IMR-90 (cell line): Measurements from ENCODE around the gene COQ4. TPM values are rescaled to one million over a fixed set of nuclear protein-coding genes. Genes with fewer than 3 reads are reported as not detected.

Experiments used
- ATAC-seq: fragments of 200-7000 bp; cut with Tn5 transposase; 2 replicates; pipeline ENCODE4 v1.9.1; 2020; ENCODE audit warnings: low read depth, mild to moderate bottlenecking, moderate library complexity
- BruUV-seq: library from RNA; stranded (reverse); fragments of 400-500 nt; replicated peaks from 2 replicates; lab custom pipeline; 2021; lab: Mats Ljungman, UMichigan
- CTCF ChIA-PET: fragments of 300-600 bp; formaldehyde crosslinking; extraction: SDS; loops from one replicate; lab custom pipeline; 2021; ENCODE audit warnings: antibody characterized with exemption; lab: Yijun Ruan, JAX
- POLR2A ChIA-PET: fragments of 300-600 bp; sonication (Branson Sonifier 250); formaldehyde crosslinking; loops from one replicate; lab custom pipeline; 2022; ENCODE audit warnings: antibody characterized with exemption; ENCODE audit not compliant: unreplicated experiment; lab: Charles Lee
- DNase-seq: peaks from one replicate; pipeline ENCODE4 v3.0.0; 2013
- H2AFZ ChIP-seq: replicated peaks from 2 replicates; pipeline ENCODE3; 2013; ENCODE audit warnings: low read length, mild to moderate bottlenecking; ENCODE audit not compliant: poor library complexity
- H2AK5ac ChIP-seq: 2 replicates; pipeline ENCODE4 v1.6.1; 2013; ENCODE audit warnings: low read depth, low read length, inconsistent platforms
- H2AK9ac ChIP-seq: replicated peaks from 2 replicates; pipeline ENCODE3; 2013; ENCODE audit warnings: mild to moderate bottlenecking, low read depth, low read length, moderate library complexity; ENCODE audit not compliant: poor library complexity
- H2BK120ac ChIP-seq: 2 replicates; pipeline ENCODE4 v1.6.1; 2013; ENCODE audit warnings: low read depth, low read length, inconsistent platforms
- H2BK15ac ChIP-seq: 3 replicates; pipeline ENCODE4 v1.6.1; 2013; ENCODE audit warnings: low read depth, low read length, inconsistent platforms
- H2BK20ac ChIP-seq: 2 replicates; pipeline ENCODE4 v1.6.1; 2013; ENCODE audit warnings: low read depth, mild to moderate bottlenecking, inconsistent platforms, low read length, moderate library complexity
- H2BK5ac ChIP-seq: 2 replicates; pipeline ENCODE4 v1.6.1; 2013; ENCODE audit warnings: mild to moderate bottlenecking, low read depth, low read length, inconsistent platforms; ENCODE audit not compliant: poor library complexity, severe bottlenecking
- H3K14ac ChIP-seq: replicated peaks from 2 replicates; pipeline ENCODE4 v1.6.1; 2013; ENCODE audit warnings: low read depth, low read length, inconsistent platforms
- H3K18ac ChIP-seq: 2 replicates; pipeline ENCODE4 v1.6.1; 2013; ENCODE audit warnings: low read depth, low read length, control low read depth
- H3K23ac ChIP-seq: 2 replicates; pipeline ENCODE4 v1.6.1; 2013; ENCODE audit warnings: low read depth, low read length, inconsistent platforms
- H3K27ac ChIP-seq: 2 replicates; pipeline ENCODE4 v1.5.1; 2013; ENCODE audit warnings: mild to moderate bottlenecking, control low read depth, low read length; ENCODE audit not compliant: insufficient read depth
- H3K27me3 ChIP-seq: 2 replicates; pipeline ENCODE4 v1.6.1; 2013; ENCODE audit warnings: low read length; ENCODE audit not compliant: control insufficient read depth, insufficient read depth
- H3K36me3 ChIP-seq: 2 replicates; pipeline ENCODE4 v1.6.1; 2013; ENCODE audit warnings: low read length, mixed read lengths; ENCODE audit not compliant: control insufficient read depth, insufficient read depth
- H3K4ac ChIP-seq: 2 replicates; pipeline ENCODE4 v1.6.1; 2013; ENCODE audit warnings: low read depth, low read length, inconsistent platforms
- H3K4me1 ChIP-seq: 2 replicates; pipeline ENCODE4 v1.6.1; 2013; ENCODE audit warnings: low read length, mixed read lengths; ENCODE audit not compliant: control insufficient read depth, insufficient read depth
- H3K4me2 ChIP-seq: 2 replicates; pipeline ENCODE4 v1.6.1; 2013; ENCODE audit warnings: low read depth, mild to moderate bottlenecking, control low read depth, low read length, moderate library complexity
- H3K4me3 ChIP-seq: 2 replicates; pipeline ENCODE4 v1.5.1; 2013; ENCODE audit warnings: low read depth, mild to moderate bottlenecking, control low read depth, low read length, moderate library complexity; ENCODE audit not compliant: insufficient read depth
- H3K56ac ChIP-seq: 2 replicates; pipeline ENCODE4 v1.6.1; 2013; ENCODE audit warnings: low read length, inconsistent platforms; ENCODE audit not compliant: insufficient read depth; ENCODE audit errors: extremely low read depth
- H3K79me1 ChIP-seq, 2 experiments: 2 replicates each; pipeline ENCODE4 v1.6.1; 2013; ENCODE audit warnings: low read length in 2 of 2, inconsistent platforms in 1 of 2, low read depth in 1 of 2
- H3K9ac ChIP-seq: 2 replicates; pipeline ENCODE4 v1.6.1; 2013; ENCODE audit warnings: low read depth, low read length, control low read depth
- H3K9me1 ChIP-seq: 2 replicates; pipeline ENCODE4 v1.6.1; 2013; ENCODE audit warnings: low read length, inconsistent platforms; ENCODE audit not compliant: insufficient read depth
- H3K9me3 ChIP-seq: 2 replicates; pipeline ENCODE4 v1.6.1; 2013; ENCODE audit warnings: low read length; ENCODE audit not compliant: control insufficient read depth, insufficient read depth
- H4K20me1 ChIP-seq: 2 replicates; pipeline ENCODE4 v1.6.1; 2013; ENCODE audit warnings: low read length, inconsistent platforms; ENCODE audit not compliant: insufficient read depth
- H4K5ac ChIP-seq: 2 replicates; pipeline ENCODE4 v1.6.1; 2013; ENCODE audit warnings: mild to moderate bottlenecking, low read depth, low read length, control low read depth
- H4K8ac ChIP-seq, 2 experiments: 2 replicates each; pipeline ENCODE4 v1.6.1; 2013; ENCODE audit warnings: low read depth in 2 of 2, low read length in 2 of 2, control low read depth in 1 of 2, inconsistent platforms in 1 of 2
- H4K91ac ChIP-seq: 2 replicates; pipeline ENCODE4 v1.6.1; 2013; ENCODE audit warnings: low read depth, low read length, inconsistent platforms; ENCODE audit not compliant: insufficient read depth
- BHLHE40 ChIP-seq: fragments of 150-350 bp; IDR thresholded peaks from 2 replicates; pipeline ENCODE4 v1.6.1; 2016; ENCODE audit warnings: mild to moderate bottlenecking, low read depth, low read length
- CEBPB ChIP-seq: IDR thresholded peaks from 2 replicates; pipeline ENCODE4 v1.6.1; 2012; ENCODE audit warnings: low read depth, low read length, improper control_type of control experiment
- FOS ChIP-seq: fragments of 150-350 bp; IDR thresholded peaks from 2 replicates; pipeline ENCODE4 v1.6.1; 2016; ENCODE audit warnings: low read depth, low read length
- MAZ ChIP-seq: IDR thresholded peaks from 2 replicates; pipeline ENCODE4 v1.6.1; 2012; ENCODE audit warnings: low read depth, mild to moderate bottlenecking, low read length, improper control_type of control experiment, moderate library complexity, borderline replicate concordance
- WGBS, 2 experiments: methylation state at CpG; one replicate each; pipeline versions ENCODE4 v1.1.5 to v1.1.7; 2013; ENCODE audit warnings: missing lambda C conversion rate in 2 of 2; ENCODE audit not compliant: insufficient read length in 1 of 2; ENCODE audit errors: extremely low coverage in 2 of 2; 5-methylcytosine and 5-hydroxymethylcytosine counted together
- dilution Hi-C: fragments of 300-500 bp; cut with HindIII; formaldehyde crosslinking; loops from one replicate; pipeline ENCODE4 v1.14.3; 2018; ENCODE audit warnings: low sequenced_read_pairs; ENCODE audit not compliant: unreplicated experiment
- in situ Hi-C: fragments of 300-500 bp; cut with MboI; formaldehyde crosslinking; loops from 3 replicates; pipeline ENCODE4 v1.14.3; 2019; ENCODE audit warnings: low sequenced_read_pairs, inconsistent platforms, mixed read lengths
- intact Hi-C: fragments of 100-400 bp; cut with micrococcal nuclease; formaldehyde crosslinking; loops from 2 replicates; pipeline ENCODE4 v1.10.0; 2022
- polyA plus RNA-seq, 3 experiments: library from polyadenylated mRNA; depleted of rRNA; stranded (reverse); fragments of >200 nt; gene quantifications; 2 replicates each; pipeline ENCODE4 v1.2.3, GENCODE V29; 2012; ENCODE audit warnings: low replicate concordance in 1 of 3
- total RNA-seq: library from RNA; depleted of rRNA; stranded (reverse); fragments of >200 nt; gene quantifications from 2 replicates; pipeline ENCODE4 v1.2.3, GENCODE V29; 2012
- TF ChIP-seq, protein P1 (sequence below): fragments of 150-350 bp; IDR thresholded peaks from 2 replicates; pipeline ENCODE4 v1.6.1; 2016; ENCODE audit warnings: low read depth, mild to moderate bottlenecking, low read length, moderate library complexity, borderline replicate concordance

The COQ4 gene
- total and polyA plus RNA-seq, 2 of the 4 experiments (the other 2 are of a cell fraction) = 20.1 to 41.4 TPM

DNA sequence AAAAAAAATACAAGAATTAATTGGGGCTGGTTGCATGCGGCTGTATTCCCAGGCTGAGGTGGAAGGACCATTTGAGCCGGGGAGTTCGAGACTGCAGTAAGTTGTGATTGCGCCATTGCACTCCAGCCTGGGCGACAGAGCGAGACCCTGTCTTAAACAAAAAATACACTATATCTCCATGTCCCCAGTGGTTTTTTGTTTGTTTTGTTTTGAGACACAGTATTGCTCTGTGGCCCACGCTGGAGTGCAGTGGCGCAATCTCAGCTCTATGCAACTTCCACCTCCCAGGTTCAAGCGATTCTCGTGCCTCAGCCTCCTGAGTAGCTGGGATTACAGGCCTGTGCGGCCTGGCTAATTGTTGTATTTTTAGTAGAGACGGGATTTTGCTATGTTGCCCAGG lies 1.2 kb downstream of the COQ4 start:
- dilution Hi-C loops = no loop called here
- ATAC-seq (no peak), DNase-seq (no peak)
- ChIA-PET POLR2A (no interaction called here), CTCF (interaction anchor here (0.6 kb wide), 1 partner anchor 62 kb away, joined by 4 read pairs; no protein-coding TSS in a partner anchor)
- Histone ChIP-seq H3K36me3 (peaks cover 24% of the 10 kb centered on the region), H2AK9ac (no peak overlapping the region), H3K79me1 (peaks cover 38 to 59% of the 10 kb centered on the region in 2 experiments), H2AK5ac (peak overlapping the region; percentile 51; the same call in 1 of the 2 replicates), H3K4me3 (peak overlapping the region; percentile 57; the same call in 1 of the 2 replicates), H3K56ac (0 out of 2 replicates have a peak overlapping the region, but pooled peaks have one; percentile 8), H2BK15ac (no peak overlapping the region), H2BK120ac (no peak overlapping the region), H3K27ac (no peak overlapping the region), H3K9ac (0 out of 2 replicates have a peak overlapping the region, but pooled peaks have one; percentile 70), H3K9me1 (peaks cover 6% of the 10 kb centered on the region), H3K14ac (no peak overlapping the region), H4K5ac (no peak overlapping the region), H2BK5ac (peak overlapping the region; percentile 57), H3K4me1 (peaks cover 5% of the 10 kb centered on the region), H3K4ac (peak overlapping the region; percentile 80), H3K18ac (no peak overlapping the region), H3K9me3 (no peaks in the 10 kb centered on the region), H3K23ac (peak overlapping the region; percentile 74), H4K8ac (no peak overlapping the region; a peak in 1 of 4 replicates), H3K27me3 (no peaks in the 10 kb centered on the region), H2BK20ac (no peak overlapping the region), H2AFZ (no peak overlapping the region), H4K91ac (no peak overlapping the region), H4K20me1 (0 out of 2 replicates have a peak, but pooled peaks cover 4% of the 10 kb centered on the region), H3K4me2 (peak overlapping the region; percentile 95)
- in situ Hi-C loops = no loop called here
- no CpG with 5 or more reads among the region's 12 CpGs for WGBS, 2 experiments
- intact Hi-C loops = loop anchor here (2.0 kb wide), 1 partner anchor 29 kb away; no protein-coding TSS in a partner anchor
- TF ChIP-seq, protein P1, sequence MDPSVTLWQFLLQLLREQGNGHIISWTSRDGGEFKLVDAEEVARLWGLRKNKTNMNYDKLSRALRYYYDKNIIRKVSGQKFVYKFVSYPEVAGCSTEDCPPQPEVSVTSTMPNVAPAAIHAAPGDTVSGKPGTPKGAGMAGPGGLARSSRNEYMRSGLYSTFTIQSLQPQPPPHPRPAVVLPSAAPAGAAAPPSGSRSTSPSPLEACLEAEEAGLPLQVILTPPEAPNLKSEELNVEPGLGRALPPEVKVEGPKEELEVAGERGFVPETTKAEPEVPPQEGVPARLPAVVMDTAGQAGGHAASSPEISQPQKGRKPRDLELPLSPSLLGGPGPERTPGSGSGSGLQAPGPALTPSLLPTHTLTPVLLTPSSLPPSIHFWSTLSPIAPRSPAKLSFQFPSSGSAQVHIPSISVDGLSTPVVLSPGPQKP = no peak
- TF ChIP-seq FOS (no peak), BHLHE40 (no peak), CEBPB (peak; percentile 56), MAZ (no peak)
- BruUV-seq = no TSS peak
